WTC11 (cell line): ENCODE results near the gene LPIN2.

ENCODE experiments used
- NR2C2 ChIP-seq: sonication (generic); formaldehyde crosslinking; IDR thresholded peaks from 2 replicates; pipeline ENCODE4 v1.8.0; 2022; ENCODE audit warnings: mild to moderate bottlenecking, missing genetic modification reagents
- SP1 ChIP-seq: sonication (generic); formaldehyde crosslinking; conservative IDR thresholded peaks from 2 replicates; pipeline ENCODE4 v1.8.1; 2022; ENCODE audit warnings: missing genetic modification reagents
- TF ChIP-seq, protein P1 (sequence below): sonication (generic); formaldehyde crosslinking; IDR thresholded peaks from 2 replicates; pipeline ENCODE4 v1.8.1; 2023; ENCODE audit warnings: mild to moderate bottlenecking, missing genetic modification reagents, moderate library complexity
- TF ChIP-seq, protein P2 (sequence below): sonication (generic); formaldehyde crosslinking; IDR thresholded peaks from 2 replicates; pipeline ENCODE4 v1.8.1; 2022; ENCODE audit warnings: low read depth, missing genetic modification reagents, borderline replicate concordance
- TF ChIP-seq, protein P3 (sequence below): fragments of 200-600 bp; IDR thresholded peaks from 2 replicates; pipeline ENCODE4 v1.8.0; 2022; ENCODE audit warnings: antibody characterized with exemption
- TF ChIP-seq, protein P4 (sequence below): sonication (generic); formaldehyde crosslinking; IDR thresholded peaks from 2 replicates; pipeline ENCODE4 v1.8.0; 2023; ENCODE audit warnings: missing genetic modification reagents
- TF ChIP-seq, protein P5 (sequence below): sonication (generic); formaldehyde crosslinking; IDR thresholded peaks from 2 replicates; pipeline ENCODE4 v1.8.0; 2022; ENCODE audit warnings: mild to moderate bottlenecking, missing genetic modification reagents

DNA sequence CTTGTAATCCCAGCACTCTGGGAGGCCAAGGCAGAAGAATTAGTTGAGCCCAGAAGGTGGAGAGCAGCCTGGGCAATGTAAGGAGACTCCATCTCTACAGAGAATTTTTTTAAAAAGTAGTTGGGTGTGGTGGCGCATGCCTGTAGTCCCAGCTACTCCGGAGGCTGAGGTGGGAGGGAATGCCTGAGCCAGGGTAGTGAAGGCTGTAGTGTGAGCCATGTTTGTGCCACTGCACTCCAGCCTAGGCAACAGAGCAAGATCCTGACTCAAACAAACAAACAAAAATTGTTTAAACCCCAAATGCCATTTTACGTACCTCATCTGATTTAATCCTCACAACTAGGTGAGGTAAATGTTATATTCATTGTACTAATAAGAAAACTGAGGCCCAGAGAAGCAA, 38.2 kb downstream of the LPIN2 start:
- TF ChIP-seq, protein P1, sequence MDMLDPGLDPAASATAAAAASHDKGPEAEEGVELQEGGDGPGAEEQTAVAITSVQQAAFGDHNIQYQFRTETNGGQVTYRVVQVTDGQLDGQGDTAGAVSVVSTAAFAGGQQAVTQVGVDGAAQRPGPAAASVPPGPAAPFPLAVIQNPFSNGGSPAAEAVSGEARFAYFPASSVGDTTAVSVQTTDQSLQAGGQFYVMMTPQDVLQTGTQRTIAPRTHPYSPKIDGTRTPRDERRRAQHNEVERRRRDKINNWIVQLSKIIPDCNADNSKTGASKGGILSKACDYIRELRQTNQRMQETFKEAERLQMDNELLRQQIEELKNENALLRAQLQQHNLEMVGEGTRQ: no peak
- TF ChIP-seq, protein P2, sequence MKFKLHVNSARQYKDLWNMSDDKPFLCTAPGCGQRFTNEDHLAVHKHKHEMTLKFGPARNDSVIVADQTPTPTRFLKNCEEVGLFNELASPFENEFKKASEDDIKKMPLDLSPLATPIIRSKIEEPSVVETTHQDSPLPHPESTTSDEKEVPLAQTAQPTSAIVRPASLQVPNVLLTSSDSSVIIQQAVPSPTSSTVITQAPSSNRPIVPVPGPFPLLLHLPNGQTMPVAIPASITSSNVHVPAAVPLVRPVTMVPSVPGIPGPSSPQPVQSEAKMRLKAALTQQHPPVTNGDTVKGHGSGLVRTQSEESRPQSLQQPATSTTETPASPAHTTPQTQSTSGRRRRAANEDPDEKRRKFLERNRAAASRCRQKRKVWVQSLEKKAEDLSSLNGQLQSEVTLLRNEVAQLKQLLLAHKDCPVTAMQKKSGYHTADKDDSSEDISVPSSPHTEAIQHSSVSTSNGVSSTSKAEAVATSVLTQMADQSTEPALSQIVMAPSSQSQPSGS (CRISPR knock-in tag): no peak
- TF ChIP-seq, protein P3, sequence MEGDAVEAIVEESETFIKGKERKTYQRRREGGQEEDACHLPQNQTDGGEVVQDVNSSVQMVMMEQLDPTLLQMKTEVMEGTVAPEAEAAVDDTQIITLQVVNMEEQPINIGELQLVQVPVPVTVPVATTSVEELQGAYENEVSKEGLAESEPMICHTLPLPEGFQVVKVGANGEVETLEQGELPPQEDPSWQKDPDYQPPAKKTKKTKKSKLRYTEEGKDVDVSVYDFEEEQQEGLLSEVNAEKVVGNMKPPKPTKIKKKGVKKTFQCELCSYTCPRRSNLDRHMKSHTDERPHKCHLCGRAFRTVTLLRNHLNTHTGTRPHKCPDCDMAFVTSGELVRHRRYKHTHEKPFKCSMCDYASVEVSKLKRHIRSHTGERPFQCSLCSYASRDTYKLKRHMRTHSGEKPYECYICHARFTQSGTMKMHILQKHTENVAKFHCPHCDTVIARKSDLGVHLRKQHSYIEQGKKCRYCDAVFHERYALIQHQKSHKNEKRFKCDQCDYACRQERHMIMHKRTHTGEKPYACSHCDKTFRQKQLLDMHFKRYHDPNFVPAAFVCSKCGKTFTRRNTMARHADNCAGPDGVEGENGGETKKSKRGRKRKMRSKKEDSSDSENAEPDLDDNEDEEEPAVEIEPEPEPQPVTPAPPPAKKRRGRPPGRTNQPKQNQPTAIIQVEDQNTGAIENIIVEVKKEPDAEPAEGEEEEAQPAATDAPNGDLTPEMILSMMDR: no peak
- TF ChIP-seq NR2C2 (CRISPR knock-in tag) (no peak), SP1 (CRISPR knock-in tag) (no peak)
- TF ChIP-seq, protein P4, sequence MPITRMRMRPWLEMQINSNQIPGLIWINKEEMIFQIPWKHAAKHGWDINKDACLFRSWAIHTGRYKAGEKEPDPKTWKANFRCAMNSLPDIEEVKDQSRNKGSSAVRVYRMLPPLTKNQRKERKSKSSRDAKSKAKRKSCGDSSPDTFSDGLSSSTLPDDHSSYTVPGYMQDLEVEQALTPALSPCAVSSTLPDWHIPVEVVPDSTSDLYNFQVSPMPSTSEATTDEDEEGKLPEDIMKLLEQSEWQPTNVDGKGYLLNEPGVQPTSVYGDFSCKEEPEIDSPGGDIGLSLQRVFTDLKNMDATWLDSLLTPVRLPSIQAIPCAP: no peak
- TF ChIP-seq, protein P5, sequence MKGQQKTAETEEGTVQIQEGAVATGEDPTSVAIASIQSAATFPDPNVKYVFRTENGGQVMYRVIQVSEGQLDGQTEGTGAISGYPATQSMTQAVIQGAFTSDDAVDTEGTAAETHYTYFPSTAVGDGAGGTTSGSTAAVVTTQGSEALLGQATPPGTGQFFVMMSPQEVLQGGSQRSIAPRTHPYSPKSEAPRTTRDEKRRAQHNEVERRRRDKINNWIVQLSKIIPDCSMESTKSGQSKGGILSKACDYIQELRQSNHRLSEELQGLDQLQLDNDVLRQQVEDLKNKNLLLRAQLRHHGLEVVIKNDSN (CRISPR knock-in tag): no peak
